GM12873 (cell line): ENCODE measurements around the gene RGL1.

Experiments used
- CTCF ChIP-seq: IDR thresholded peaks from 2 replicates; pipeline ENCODE4 v1.5.1; 2012; ENCODE audit warnings: low read depth, mild to moderate bottlenecking, moderate library complexity, low read length, control low read depth; ENCODE audit not compliant: insufficient read depth; ENCODE audit errors: missing control alignments

RGL1 gene

GRCh38 chr1:183807549-183808168 lies 2.7 kb downstream of the RGL1 start:
- no peak for TF ChIP-seq CTCF

GRCh38 chr1:183808296-183809027 lies 3.5 kb downstream of the RGL1 start:
- no peak for TF ChIP-seq CTCF

- no peak for TF ChIP-seq CTCF
These were observed 5.2 kb downstream of the RGL1 start for GRCh38 chr1:183810121-183810520.

- no peak for TF ChIP-seq CTCF
These were observed 6.0 kb downstream of the RGL1 start for GRCh38 chr1:183810756-183811544.

- TF ChIP-seq CTCF = no peak
These were observed 7.2 kb downstream of the RGL1 start for GRCh38 chr1:183812128-183812527.

GRCh38 chr1:183812686-183813569 lies 8.0 kb downstream of the RGL1 start:
- TF ChIP-seq CTCF = no peak

GRCh38 chr1:183814121-183814681 lies 9.3 kb downstream of the RGL1 start:
- no peak for TF ChIP-seq CTCF
